Ishikawa (cell line): ENCODE results near the gene VTI1A.

Experiments
- CEBPB ChIP-seq: IDR thresholded peaks from 2 replicates; pipeline ENCODE4 v1.6.1; 2012
- CREB1 ChIP-seq: IDR thresholded peaks from 2 replicates; pipeline ENCODE4 v1.6.1; 2012; ENCODE audit warnings: low read depth
- EGR1 ChIP-seq: IDR thresholded peaks from 2 replicates; pipeline ENCODE4 v1.6.1; 2012
- EP300 ChIP-seq: IDR thresholded peaks from 2 replicates; pipeline ENCODE4 v1.6.1; 2012; ENCODE audit warnings: borderline replicate concordance
- FOXM1 ChIP-seq: IDR thresholded peaks from 2 replicates; pipeline ENCODE4 v1.6.1; 2012; ENCODE audit warnings: low read depth, borderline replicate concordance
- NFIC ChIP-seq: IDR thresholded peaks from 2 replicates; pipeline ENCODE4 v1.6.1; 2012
- RAD21 ChIP-seq: IDR thresholded peaks from 2 replicates; pipeline ENCODE4 v1.6.1; 2012; ENCODE audit warnings: low read depth
- TAF1 ChIP-seq: IDR thresholded peaks from 2 replicates; pipeline ENCODE4 v1.6.1; 2012; ENCODE audit warnings: low read depth, mild to moderate bottlenecking
- TCF12 ChIP-seq: IDR thresholded peaks from 2 replicates; pipeline ENCODE4 v1.6.1; 2012; ENCODE audit warnings: low read depth
- TEAD4 ChIP-seq: IDR thresholded peaks from 2 replicates; pipeline ENCODE4 v1.6.1; 2012
- YY1 ChIP-seq: IDR thresholded peaks from 2 replicates; pipeline ENCODE4 v1.6.1; 2012; ENCODE audit warnings: low read depth
- ZBTB7A ChIP-seq: IDR thresholded peaks from 2 replicates; pipeline ENCODE4 v1.6.1; 2012; ENCODE audit warnings: low read depth
- TF ChIP-seq, protein P1 (sequence below): IDR thresholded peaks from 2 replicates; pipeline ENCODE4 v1.6.1; 2012
- TF ChIP-seq, protein P2 (sequence below): IDR thresholded peaks from 2 replicates; pipeline ENCODE4 v1.6.1; 2012; ENCODE audit warnings: low read depth, mild to moderate bottlenecking
- TF ChIP-seq, protein P3 (sequence below): IDR thresholded peaks from 2 replicates; pipeline ENCODE4 v1.6.1; 2012

VTI1A gene

DNA sequence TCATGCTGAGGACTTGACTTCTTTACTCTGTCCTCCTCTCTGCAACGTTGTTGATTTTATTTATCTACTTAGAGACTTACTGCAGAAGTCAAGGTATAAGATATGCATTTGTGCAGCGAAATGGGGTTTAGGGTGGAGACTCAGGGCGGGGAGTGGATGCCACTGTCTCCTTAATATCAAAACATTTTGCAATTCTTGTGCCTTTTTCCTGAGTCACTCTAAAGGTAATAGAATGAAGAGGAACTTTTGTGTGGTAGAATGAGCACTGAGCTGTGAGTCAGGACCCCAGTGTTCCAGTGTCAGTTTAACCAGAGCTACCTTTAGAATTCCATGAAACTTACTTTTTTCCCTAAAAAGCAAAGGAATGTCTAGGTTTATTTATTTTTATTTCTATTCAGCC lies 78.2 kb downstream of the VTI1A start:
- TF ChIP-seq ZBTB7A (no peak), TAF1 (no peak), FOXM1 (no peak), EP300 (no peak), CREB1 (no peak), NFIC (no peak), RAD21 (no peak), CEBPB (no peak), EGR1 (no peak), YY1 (no peak), TEAD4 (no peak)
- TF ChIP-seq, protein P1, sequence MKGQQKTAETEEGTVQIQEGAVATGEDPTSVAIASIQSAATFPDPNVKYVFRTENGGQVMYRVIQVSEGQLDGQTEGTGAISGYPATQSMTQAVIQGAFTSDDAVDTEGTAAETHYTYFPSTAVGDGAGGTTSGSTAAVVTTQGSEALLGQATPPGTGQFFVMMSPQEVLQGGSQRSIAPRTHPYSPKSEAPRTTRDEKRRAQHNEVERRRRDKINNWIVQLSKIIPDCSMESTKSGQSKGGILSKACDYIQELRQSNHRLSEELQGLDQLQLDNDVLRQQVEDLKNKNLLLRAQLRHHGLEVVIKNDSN = no peak
- TF ChIP-seq, protein P2, sequence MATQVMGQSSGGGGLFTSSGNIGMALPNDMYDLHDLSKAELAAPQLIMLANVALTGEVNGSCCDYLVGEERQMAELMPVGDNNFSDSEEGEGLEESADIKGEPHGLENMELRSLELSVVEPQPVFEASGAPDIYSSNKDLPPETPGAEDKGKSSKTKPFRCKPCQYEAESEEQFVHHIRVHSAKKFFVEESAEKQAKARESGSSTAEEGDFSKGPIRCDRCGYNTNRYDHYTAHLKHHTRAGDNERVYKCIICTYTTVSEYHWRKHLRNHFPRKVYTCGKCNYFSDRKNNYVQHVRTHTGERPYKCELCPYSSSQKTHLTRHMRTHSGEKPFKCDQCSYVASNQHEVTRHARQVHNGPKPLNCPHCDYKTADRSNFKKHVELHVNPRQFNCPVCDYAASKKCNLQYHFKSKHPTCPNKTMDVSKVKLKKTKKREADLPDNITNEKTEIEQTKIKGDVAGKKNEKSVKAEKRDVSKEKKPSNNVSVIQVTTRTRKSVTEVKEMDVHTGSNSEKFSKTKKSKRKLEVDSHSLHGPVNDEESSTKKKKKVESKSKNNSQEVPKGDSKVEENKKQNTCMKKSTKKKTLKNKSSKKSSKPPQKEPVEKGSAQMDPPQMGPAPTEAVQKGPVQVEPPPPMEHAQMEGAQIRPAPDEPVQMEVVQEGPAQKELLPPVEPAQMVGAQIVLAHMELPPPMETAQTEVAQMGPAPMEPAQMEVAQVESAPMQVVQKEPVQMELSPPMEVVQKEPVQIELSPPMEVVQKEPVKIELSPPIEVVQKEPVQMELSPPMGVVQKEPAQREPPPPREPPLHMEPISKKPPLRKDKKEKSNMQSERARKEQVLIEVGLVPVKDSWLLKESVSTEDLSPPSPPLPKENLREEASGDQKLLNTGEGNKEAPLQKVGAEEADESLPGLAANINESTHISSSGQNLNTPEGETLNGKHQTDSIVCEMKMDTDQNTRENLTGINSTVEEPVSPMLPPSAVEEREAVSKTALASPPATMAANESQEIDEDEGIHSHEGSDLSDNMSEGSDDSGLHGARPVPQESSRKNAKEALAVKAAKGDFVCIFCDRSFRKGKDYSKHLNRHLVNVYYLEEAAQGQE = no peak
- TF ChIP-seq, protein P3, sequence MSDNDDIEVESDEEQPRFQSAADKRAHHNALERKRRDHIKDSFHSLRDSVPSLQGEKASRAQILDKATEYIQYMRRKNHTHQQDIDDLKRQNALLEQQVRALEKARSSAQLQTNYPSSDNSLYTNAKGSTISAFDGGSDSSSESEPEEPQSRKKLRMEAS = no peak

DNA sequence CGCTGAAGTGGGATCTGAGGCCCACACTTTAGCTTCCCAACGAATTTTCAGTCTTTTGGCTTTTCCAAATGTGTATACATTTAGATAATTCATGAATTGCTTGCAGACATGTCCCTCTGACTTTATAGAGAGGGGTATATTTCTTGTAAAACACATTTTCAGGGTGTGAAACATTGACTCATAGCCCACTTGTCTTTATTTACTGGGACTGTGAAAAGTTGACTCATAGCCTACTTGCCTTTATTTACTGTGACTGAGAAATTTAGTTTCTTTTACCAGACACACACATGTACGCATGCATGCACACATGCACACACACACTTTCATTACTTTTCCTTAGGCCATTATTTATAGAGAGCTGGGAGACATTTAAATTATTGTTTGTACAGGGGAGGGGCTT lies 79.1 kb downstream of the VTI1A start:
- TF ChIP-seq TCF12 (no peak), TEAD4 (no peak), YY1 (no peak), CEBPB (no peak), EP300 (no peak), TAF1 (no peak), RAD21 (no peak), FOXM1 (no peak), ZBTB7A (no peak), CREB1 (no peak), NFIC (no peak), EGR1 (no peak)
- TF ChIP-seq, protein P3 = no peak
- TF ChIP-seq, protein P2 = no peak
- TF ChIP-seq, protein P1 = no peak

DNA sequence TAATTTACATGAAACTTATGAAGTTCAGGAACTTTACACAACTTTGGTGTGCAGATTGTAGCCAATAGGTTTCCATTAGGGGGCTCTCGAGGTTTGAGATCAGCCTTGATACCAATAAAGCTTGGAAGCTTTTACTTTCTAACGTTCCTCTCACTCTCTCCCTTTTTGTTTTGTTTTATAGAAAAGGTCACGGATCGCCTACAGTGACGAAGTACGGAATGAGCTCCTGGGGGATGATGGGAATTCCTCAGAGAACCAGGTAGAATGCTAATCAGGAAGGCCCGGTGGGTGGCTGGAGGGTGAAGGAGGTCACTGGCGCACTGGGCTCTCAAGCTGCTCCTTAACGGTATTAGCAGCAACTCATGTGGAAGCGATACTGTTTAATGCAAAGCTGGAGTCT lies 79.9 kb downstream of the VTI1A start:
- TF ChIP-seq EGR1 (no peak), FOXM1 (no peak), TCF12 (no peak), NFIC (no peak), YY1 (no peak), EP300 (no peak), RAD21 (no peak), CEBPB (no peak), ZBTB7A (no peak), TAF1 (no peak), CREB1 (no peak), TEAD4 (no peak)
- TF ChIP-seq, protein P2 = no peak
- TF ChIP-seq, protein P3 = no peak
- TF ChIP-seq, protein P1 = no peak

DNA sequence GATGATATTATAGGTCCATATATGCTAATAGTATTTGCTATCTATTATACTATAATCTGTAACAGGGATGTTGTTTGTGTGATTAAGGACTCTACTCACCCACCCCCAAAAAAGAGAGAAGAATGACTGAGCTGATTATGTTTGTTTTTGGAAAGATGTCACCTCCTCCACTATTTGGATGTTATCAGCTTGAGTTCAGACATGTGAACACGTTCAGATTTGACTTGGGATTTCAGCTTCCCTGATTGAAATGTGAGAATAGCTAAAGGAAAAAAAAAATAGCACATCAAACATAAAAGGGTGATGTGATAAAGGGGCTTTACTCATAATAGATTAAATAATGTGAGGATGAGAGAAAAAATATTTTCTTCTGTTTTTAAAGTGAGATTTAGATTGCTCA lies 81.2 kb downstream of the VTI1A start:
- TF ChIP-seq, protein P1 = no peak
- no peak for TF ChIP-seq TCF12
- TF ChIP-seq, protein P3 = no peak
- no peak for TF ChIP-seq CEBPB
